IPS DF 4.7 (cell line): ENCODE results near the gene PRPSAP2.
"Not testable (repeated sequence)": the region's sequence is repeated elsewhere in the genome, so short reads cannot be mapped to it uniquely, and the experiment has no call there.

Experiments
- DNase-seq: peaks from one replicate; pipeline ENCODE4 v3.0.0-alpha.2; 2013; ENCODE audit warnings: low spot score; ENCODE audit errors: extremely low read depth

PRPSAP2 gene

GRCh38 chr17:18889658-18890057 lies 31.7 kb downstream of the PRPSAP2 start:
- DNase-seq, result no peak

GRCh38 chr17:18891541-18891940 lies 33.6 kb downstream of the PRPSAP2 start:
- no peak for DNase-seq

GRCh38 chr17:18896146-18896545 lies 38.2 kb downstream of the PRPSAP2 start:
- DNase-seq, result no peak

GRCh38 chr17:18896947-18897346 lies 39.0 kb downstream of the PRPSAP2 start:
- DNase-seq, result no peak

GRCh38 chr17:18904482-18904881 lies 46.6 kb downstream of the PRPSAP2 start:
- no peak for DNase-seq

GRCh38 chr17:18905226-18905625 lies 47.3 kb downstream of the PRPSAP2 start:
- no peak for DNase-seq

- no peak for DNase-seq
These were observed 52.4 kb downstream of the PRPSAP2 start for GRCh38 chr17:18910326-18910725.

- no peak for DNase-seq
These were observed 53.0 kb downstream of the PRPSAP2 start for GRCh38 chr17:18910881-18911280.

GRCh38 chr17:18916816-18917500 lies 59.0 kb downstream of the PRPSAP2 start:
- no peak for DNase-seq

GRCh38 chr17:18917506-18918032 lies 59.6 kb downstream of the PRPSAP2 start:
- no peak for DNase-seq

GRCh38 chr17:18919963-18920362 lies 62.0 kb downstream of the PRPSAP2 start:
- no peak for DNase-seq

- DNase-seq, result no peak
These were observed 63.0 kb downstream of the PRPSAP2 start for GRCh38 chr17:18920911-18921441.

- DNase-seq, result no peak
These were observed 63.6 kb downstream of the PRPSAP2 start for GRCh38 chr17:18921485-18921884.

- DNase-seq, result no peak
These were observed 64.1 kb downstream of the PRPSAP2 start for GRCh38 chr17:18921912-18922451.

- not testable (repeated sequence) for DNase-seq
These were observed 64.7 kb downstream of the PRPSAP2 start for GRCh38 chr17:18922596-18922995.

- DNase-seq, result no peak
These were observed 67.3 kb downstream of the PRPSAP2 start for GRCh38 chr17:18925187-18925586.

GRCh38 chr17:18928628-18929125 lies 70.7 kb downstream of the PRPSAP2 start:
- DNase-seq, result no peak

- no peak for DNase-seq
These were observed 74.6 kb downstream of the PRPSAP2 start for GRCh38 chr17:18932360-18933055.

GRCh38 chr17:18933102-18934058 lies 75.4 kb downstream of the PRPSAP2 start:
- no peak for DNase-seq

- DNase-seq, result no peak
These were observed 80.2 kb downstream of the PRPSAP2 start for GRCh38 chr17:18937981-18938691.
